ENCODE measurements around the gene SIT1. TPM values are rescaled to one million over a fixed set of nuclear protein-coding genes. Genes with fewer than 3 reads are reported as not detected.

SIT1 gene
- total RNA-seq, 4 donors from 2014 or later, result 0.63 to 3.8 (median 0.95) TPM

GRCh38 chr9:35680331-35681105, 29.8 kb upstream of the SIT1 start:
- DNase-seq, result no peak
- WGBS, 2 donors, result 62 to 63% methylated on average over 15 of the region's 15 CpGs
- H3K4me1 ChIP-seq, result peaks cover 4 to 8% of the 10 kb centered on the region in 2 donors

GRCh38 chr9:35679766-35680330, 29.1 kb upstream of the SIT1 start:
- Histone ChIP-seq H3K4me3 (replicated peaks in 1 of 3) (no peak overlapping the region), H3K27me3 (no peaks in the 10 kb centered on the region), H3K9me3 (no peaks in the 10 kb centered on the region), H3K4me1 (peaks cover 4 to 10% of the 10 kb centered on the region in 2 donors), H3K36me3 (peaks cover 0 to 3% of the 10 kb centered on the region in 2 donors), H3K27ac (no peak overlapping the region)
- WGBS, 2 donors, result 89% methylated on average over 8 of the region's 8 CpGs
- no peak for DNase-seq
- TF ChIP-seq CTCF (IDR thresholded peaks at IDR 0.05) (no peak), POLR2A (IDR thresholded peaks at IDR 0.05) (no peak)
- intact Hi-C loops (cut with DNase I), result no loop called here

More at GRCh38 chr9:35680331-35681105, 29.8 kb upstream of the SIT1 start:
- intact Hi-C loops (cut with DNase I), result no loop called here
- no peaks in the 10 kb centered on the region for H3K9me3 ChIP-seq
- no peak overlapping the region for H3K27ac ChIP-seq
- H3K36me3 ChIP-seq, result peaks cover 0 to 6% of the 10 kb centered on the region in 2 donors
- no peak for TF ChIP-seq POLR2A (IDR thresholded peaks at IDR 0.05)
- no peak overlapping the region for H3K4me3 ChIP-seq (replicated peaks in 1 of 3)
- no peaks in the 10 kb centered on the region for H3K27me3 ChIP-seq

- Histone ChIP-seq H3K4me1 (peaks cover 4 to 10% of the 10 kb centered on the region in 2 donors), H3K36me3 (no peaks in the 10 kb centered on the region), H3K27me3 (no peaks in the 10 kb centered on the region), H3K27ac (no peak overlapping the region), H3K4me3 (replicated peaks in 1 of 3) (no peak overlapping the region), H3K9me3 (no peaks in the 10 kb centered on the region)
- intact Hi-C loops (cut with DNase I), result no loop called here
- no peak for DNase-seq
- WGBS, 2 donors, result 90 to 91% methylated on average over 5 of the region's 5 CpGs
- TF ChIP-seq CTCF (IDR thresholded peaks at IDR 0.05) (no peak), POLR2A (IDR thresholded peaks at IDR 0.05) (no peak)
Observed at GRCh38 chr9:35679091-35679490, 28.4 kb upstream of the SIT1 start.

GRCh38 chr9:35675732-35676392, 25.1 kb upstream of the SIT1 start:
- H3K4me1 ChIP-seq, result peaks cover 4 to 10% of the 10 kb centered on the region in 2 donors
- intact Hi-C loops (cut with DNase I), result no loop called here
- DNase-seq, result peak; percentile 53 to 56
- TF ChIP-seq CTCF (IDR thresholded peaks at IDR 0.05), result no peak
- no peak for TF ChIP-seq POLR2A (IDR thresholded peaks at IDR 0.05)
- WGBS, 2 donors, result 6 to 13% methylated on average over 8 to 20 of the region's 51 CpGs
- H3K4me3 ChIP-seq (replicated peaks in 1 of 3), result peak overlapping the region in 2 of 3 donors; percentile 47 to 48
- H3K27me3 ChIP-seq, result no peaks in the 10 kb centered on the region
- no peak overlapping the region for H3K27ac ChIP-seq
- H3K9me3 ChIP-seq, result no peaks in the 10 kb centered on the region
- H3K36me3 ChIP-seq, result no peaks in the 10 kb centered on the region

GRCh38 chr9:35675204-35675603, 24.5 kb upstream of the SIT1 start:
- intact Hi-C loops (cut with DNase I), result no loop called here
- no peak for DNase-seq
- Histone ChIP-seq H3K4me1 (peaks cover 4 to 10% of the 10 kb centered on the region in 2 donors), H3K36me3 (no peaks in the 10 kb centered on the region), H3K9me3 (no peaks in the 10 kb centered on the region), H3K27ac (no peak overlapping the region), H3K27me3 (no peaks in the 10 kb centered on the region), H3K4me3 (replicated peaks in 1 of 3) (peak overlapping the region in 1 of 3 donors; percentile 47)
- WGBS, 2 donors, result 40 to 50% methylated on average over 5 to 10 of the region's 13 CpGs
- TF ChIP-seq CTCF (IDR thresholded peaks at IDR 0.05), result no peak
- no peak for TF ChIP-seq POLR2A (IDR thresholded peaks at IDR 0.05)
